HG03045 (cell line): ENCODE data around the gene NUAK1.

Source experiments
- ATAC-seq: cut with Tn5 transposase; IDR thresholded peaks from one replicate; pipeline ENCODE4 v1.9.1; 2021; ENCODE audit warnings: mild to moderate bottlenecking, moderate library complexity; ENCODE audit not compliant: unreplicated experiment

The NUAK1 gene

DNA sequence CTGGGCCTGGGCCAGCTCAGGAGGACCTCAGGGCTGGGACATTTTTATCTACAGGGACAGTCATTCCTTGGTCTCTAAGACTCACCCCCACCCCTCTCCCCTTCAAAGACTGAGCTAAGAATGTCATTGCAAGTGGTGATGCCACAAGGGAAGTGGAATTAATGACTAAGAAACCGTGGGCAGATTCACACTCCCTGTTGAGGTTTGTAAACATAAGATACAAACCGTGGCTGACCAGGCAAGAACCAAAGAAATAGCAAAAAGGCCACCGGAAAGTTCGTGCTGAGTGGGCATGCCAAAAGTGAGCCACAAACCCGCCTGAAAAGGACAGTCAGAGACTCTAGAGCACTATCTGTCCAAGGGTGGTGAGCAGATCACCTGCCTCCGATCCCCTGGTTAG lies 25.7 kb downstream of the NUAK1 start:
- no peak for ATAC-seq

DNA sequence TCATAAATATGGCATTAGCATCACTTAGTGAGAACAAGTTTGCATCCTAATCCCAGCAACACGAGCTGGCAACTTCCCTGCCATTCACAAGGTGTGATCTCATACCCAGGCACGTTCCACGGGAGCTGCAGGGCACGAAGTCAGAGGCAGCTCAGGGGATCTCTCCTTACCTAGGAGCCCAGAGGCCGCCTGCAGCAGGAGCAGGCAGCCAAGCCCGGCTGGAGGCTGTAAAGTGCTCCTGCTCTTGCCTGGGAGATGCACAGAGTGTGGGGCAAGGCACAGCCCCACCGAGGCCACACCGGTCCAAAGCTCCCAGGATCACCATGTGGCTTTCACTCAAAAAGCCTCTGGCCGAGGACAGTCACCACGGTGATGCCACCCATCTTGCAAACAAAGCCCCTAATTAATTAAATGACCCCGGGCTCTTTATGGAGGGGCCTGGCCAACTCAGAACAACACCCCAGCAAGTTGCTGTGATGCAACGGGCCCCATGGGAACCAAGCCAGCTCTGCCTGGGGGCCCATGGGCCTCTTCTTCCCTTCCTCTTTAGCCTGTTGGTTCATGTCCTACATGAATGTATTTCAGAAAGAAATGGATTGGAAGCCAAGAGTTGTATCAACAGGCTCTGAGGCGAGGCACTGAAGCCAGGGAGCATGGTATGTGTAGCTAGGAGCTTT lies 26.5 kb downstream of the NUAK1 start:
- no peak for ATAC-seq

DNA sequence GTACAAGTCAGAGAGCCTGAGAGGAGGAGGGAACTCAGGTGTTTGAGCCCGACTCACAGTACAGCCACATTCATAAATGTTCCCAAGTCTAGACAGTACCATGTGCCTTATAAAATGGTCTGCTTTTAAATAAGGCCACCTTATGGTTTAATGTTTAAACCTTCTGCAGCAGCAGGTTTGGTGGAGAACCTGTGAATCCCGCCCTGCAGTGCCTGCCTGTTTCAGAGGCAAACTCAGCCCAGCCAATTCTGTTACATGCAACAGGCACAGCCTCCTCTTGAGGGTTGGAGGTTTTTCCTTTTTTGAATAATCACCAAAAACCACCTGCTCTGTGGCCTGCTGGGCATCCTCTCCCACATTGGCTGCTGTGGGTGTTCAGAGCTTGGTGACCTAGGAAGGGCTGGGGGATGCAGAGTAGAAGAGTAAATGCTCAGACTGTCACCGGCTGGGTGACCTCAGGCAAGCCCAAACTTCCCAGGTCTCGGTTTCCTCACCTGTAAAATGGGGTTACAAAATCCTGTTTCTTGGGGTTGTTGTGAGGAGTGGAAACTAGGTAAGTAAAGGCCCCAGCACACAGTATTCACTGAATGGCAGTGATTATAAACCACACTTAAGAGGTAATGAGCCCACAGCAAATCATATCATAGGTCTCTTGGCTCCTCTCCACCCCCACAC lies 28.0 kb downstream of the NUAK1 start:
- ATAC-seq, result no peak

DNA sequence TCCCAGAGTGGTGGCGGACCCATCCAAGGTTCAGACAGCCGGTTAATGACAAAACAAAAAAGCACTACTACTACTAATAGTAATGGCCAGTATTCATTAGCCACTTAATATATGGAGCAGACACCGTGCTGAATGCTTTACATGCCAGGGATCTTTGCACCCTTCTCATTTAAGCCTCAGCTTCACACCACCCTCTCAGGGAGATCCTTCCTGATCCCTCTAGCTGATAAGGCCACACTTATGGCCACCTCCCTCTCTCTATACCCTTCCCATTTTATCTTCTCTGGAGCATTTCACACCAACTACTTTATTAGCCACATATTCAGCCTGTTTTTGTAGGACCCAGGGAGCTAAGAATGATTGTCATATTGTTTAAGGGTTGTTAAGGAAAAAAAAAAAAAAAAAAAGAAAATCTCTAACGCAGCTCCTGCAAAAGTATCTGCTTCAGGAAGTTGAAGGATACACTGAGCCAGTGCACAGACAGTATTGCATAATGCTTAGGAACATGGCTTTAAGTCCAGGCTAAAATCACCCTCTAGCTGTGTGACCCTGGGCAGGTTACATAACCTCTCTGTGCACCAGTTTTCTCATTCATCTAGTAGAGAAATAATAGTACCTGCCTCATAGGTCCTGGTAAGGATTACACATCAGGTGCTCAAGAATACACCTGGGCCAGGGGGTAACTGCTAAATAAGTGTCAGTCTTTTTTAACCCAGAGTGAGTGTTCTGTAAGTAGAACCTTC lies 29.4 kb downstream of the NUAK1 start:
- ATAC-seq, result no peak

- ATAC-seq, result no peak
Measured at GRCh38 chr12:106108185-106108835, 30.4 kb downstream of the NUAK1 start.

GRCh38 chr12:106107566-106107965 lies 31.2 kb downstream of the NUAK1 start:
- ATAC-seq, result no peak

DNA sequence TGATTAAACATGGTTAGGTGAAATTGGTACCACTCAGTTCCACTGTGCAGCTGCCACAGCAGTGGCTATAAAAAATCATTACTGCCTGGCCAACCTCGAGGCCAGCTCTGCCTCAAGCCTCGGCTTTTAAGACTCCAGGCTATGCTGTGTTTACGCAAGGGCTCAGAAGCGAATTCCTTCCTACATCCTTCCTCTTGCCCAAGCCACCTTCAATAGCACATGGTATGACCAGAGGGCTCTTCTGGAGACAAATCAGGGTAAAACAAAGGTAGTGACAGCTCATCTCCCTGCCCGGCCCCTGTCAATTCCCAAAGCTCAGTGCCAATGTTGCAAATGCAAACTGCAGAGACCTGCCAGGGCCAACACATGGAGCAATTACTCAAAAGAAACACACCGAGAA lies 31.9 kb downstream of the NUAK1 start:
- no peak for ATAC-seq

- no peak for ATAC-seq
Measured at GRCh38 chr12:106106061-106106566, 32.6 kb downstream of the NUAK1 start.

- no peak for ATAC-seq
Measured at GRCh38 chr12:106101803-106102202, 37.0 kb downstream of the NUAK1 start.

- no peak for ATAC-seq
Measured at GRCh38 chr12:106098691-106099200, 40.0 kb downstream of the NUAK1 start.

DNA sequence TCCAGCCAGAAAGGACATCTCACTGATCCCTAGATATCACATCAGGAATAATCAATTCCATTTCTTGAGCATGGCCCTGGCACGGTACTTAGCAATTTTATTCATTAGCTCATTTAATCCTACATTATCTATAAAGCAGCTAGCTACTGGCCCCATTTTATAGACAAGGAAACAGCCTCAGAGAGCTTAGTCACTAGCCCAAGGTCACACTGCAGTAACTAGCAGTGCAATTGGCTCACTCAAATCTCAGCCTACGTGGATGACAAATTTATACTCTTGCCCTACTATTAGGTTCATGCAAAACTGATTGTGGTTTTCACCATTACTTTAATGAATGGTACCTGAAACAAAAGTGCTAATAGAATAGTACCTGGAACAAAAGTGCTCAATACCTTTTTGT lies 41.7 kb downstream of the NUAK1 start:
- ATAC-seq, result no peak

GRCh38 chr12:106096376-106096775 lies 42.4 kb downstream of the NUAK1 start:
- ATAC-seq, result no peak

GRCh38 chr12:106094304-106094703 lies 44.5 kb downstream of the NUAK1 start:
- ATAC-seq, result no peak

- no peak for ATAC-seq
Measured at GRCh38 chr12:106093246-106093645, 45.5 kb downstream of the NUAK1 start.

GRCh38 chr12:106091446-106091820 lies 47.3 kb downstream of the NUAK1 start:
- ATAC-seq, result no peak

DNA sequence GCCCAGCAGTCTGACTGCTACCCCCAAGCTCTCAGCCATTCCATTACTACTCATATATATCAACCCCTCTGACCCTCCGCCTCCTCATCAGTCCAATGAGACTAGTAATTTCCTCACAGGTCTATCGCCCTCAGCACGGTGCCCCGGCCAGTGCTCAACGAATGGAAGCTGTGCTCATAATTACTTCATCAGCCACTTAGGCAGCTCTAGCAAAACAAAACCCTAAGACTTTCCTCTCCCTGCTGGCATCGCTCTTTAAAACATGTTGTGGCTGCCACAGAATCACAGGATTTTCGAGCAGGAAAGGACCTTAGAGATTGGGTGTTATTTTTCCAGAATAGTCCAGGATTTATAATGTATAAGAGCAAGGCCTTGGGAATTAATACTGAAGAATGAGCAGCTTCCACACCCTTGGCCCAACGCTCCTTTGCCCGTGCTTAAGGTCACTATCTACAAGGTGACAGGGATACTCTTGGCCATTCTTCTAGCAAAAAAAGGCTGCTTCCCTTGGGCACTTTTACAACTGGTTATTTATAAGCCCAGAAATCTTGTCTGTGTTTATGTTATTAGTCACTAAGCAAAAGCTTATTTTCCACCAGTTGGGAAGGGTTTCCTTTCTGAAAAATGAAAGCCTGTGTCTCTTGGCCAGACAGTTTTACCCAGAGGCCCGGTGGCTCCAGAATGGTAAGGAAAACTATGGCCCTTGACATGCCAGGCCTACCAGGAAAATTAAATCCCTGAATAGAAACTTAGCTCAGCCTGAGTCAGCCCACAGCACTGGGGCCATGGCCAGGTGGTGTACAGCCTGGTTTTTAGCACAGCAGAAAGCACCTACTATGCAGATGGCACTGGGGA lies 47.9 kb downstream of the NUAK1 start:
- ATAC-seq, result no peak

DNA sequence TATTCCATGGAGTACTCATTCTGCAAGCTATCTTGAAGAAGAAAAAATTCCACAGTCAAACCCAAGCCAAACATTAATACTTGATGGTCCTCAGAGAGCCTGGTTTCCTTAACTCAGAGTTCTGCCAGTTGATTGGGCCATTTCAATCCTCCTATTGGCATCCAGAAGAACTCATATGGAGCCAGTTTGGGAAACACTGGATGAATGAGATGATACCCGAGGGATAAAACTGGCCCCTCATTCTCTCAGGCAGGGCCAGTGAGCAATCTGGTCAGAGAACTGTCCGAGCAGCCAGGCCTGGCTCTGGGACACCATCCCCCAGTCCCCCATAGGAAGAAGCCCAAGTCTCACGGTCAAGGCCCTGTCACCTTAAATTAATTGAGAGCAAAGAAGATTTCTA lies 48.8 kb downstream of the NUAK1 start:
- no peak for ATAC-seq

DNA sequence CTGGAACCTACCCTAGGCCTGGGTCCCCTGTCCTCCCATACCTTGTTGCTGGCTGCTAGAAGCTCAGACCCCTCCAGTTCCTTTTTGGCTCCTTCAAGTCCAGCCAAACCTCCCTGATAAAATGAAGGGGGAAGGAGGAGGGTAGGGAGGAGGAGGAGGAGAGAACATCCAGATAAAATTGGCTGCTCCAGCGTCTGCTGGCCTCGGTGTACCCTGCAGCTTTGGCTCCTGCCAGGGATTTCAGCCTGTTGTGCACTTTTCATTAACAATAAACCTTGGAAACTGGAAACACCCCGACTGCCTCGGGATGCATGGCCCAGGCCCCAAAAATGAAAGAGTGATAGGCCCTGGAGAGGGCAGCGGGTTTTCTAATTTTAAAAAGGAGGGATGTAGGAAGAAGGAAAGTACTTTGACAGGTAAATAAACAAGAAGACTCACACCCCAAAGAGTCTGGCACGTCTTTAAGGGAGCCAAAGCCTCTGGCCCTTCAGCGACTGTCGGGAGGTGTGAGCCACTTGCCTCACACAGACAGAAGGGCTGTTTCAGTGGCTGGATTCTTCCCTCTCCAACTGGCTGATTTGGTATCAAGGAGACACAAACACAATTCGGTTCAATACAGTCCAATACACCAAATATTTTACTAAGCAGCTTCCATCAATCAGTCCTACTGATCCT lies 49.8 kb downstream of the NUAK1 start:
- no peak for ATAC-seq

- no peak for ATAC-seq
Measured at GRCh38 chr12:106088246-106088808, 50.4 kb downstream of the NUAK1 start.
